ENCODE data around the gene FBXL16.
A peak's percentile ranks its signal among the peaks of the same experiment; 100 is the strongest.

The FBXL16 gene

GRCh38 chr16:682493-683395 is 22.9 kb downstream of the FBXL16 start (continued):
- TF ChIP-seq ZNF768 (tag by site-specific recombination; IDR thresholded peaks at IDR 0.05): 0 out of 2 replicates have a peak, but pooled peaks have one; percentile 2
- peak; percentile 62; the same call in 1 of the 2 replicates for TF ChIP-seq ZNF391 (tag by site-specific recombination; IDR thresholded peaks at IDR 0.05; ENCODE audit: borderline replicate concordance, low read depth)
- TF ChIP-seq, protein P1, sequence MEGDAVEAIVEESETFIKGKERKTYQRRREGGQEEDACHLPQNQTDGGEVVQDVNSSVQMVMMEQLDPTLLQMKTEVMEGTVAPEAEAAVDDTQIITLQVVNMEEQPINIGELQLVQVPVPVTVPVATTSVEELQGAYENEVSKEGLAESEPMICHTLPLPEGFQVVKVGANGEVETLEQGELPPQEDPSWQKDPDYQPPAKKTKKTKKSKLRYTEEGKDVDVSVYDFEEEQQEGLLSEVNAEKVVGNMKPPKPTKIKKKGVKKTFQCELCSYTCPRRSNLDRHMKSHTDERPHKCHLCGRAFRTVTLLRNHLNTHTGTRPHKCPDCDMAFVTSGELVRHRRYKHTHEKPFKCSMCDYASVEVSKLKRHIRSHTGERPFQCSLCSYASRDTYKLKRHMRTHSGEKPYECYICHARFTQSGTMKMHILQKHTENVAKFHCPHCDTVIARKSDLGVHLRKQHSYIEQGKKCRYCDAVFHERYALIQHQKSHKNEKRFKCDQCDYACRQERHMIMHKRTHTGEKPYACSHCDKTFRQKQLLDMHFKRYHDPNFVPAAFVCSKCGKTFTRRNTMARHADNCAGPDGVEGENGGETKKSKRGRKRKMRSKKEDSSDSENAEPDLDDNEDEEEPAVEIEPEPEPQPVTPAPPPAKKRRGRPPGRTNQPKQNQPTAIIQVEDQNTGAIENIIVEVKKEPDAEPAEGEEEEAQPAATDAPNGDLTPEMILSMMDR (tag by site-specific recombination; IDR thresholded peaks at IDR 0.05): peak; percentile 69
- 0 out of 2 replicates have a peak, but pooled peaks have one; percentile 6 for TF ChIP-seq KLF9 (tag by site-specific recombination; IDR thresholded peaks at IDR 0.05; ENCODE audit: low read depth)
- peak; percentile 85; the same call in 1 of the 2 replicates for TF ChIP-seq BCL11B (tag by site-specific recombination; IDR thresholded peaks at IDR 0.05; ENCODE audit: low read depth)
- TF ChIP-seq ZNF350 (tag by site-specific recombination; IDR thresholded peaks at IDR 0.05): no peak
- peak; percentile 31; the same call in 1 of the 2 replicates for TF ChIP-seq KLF8 (tag by site-specific recombination; IDR thresholded peaks at IDR 0.05)
- TF ChIP-seq, protein P2, sequence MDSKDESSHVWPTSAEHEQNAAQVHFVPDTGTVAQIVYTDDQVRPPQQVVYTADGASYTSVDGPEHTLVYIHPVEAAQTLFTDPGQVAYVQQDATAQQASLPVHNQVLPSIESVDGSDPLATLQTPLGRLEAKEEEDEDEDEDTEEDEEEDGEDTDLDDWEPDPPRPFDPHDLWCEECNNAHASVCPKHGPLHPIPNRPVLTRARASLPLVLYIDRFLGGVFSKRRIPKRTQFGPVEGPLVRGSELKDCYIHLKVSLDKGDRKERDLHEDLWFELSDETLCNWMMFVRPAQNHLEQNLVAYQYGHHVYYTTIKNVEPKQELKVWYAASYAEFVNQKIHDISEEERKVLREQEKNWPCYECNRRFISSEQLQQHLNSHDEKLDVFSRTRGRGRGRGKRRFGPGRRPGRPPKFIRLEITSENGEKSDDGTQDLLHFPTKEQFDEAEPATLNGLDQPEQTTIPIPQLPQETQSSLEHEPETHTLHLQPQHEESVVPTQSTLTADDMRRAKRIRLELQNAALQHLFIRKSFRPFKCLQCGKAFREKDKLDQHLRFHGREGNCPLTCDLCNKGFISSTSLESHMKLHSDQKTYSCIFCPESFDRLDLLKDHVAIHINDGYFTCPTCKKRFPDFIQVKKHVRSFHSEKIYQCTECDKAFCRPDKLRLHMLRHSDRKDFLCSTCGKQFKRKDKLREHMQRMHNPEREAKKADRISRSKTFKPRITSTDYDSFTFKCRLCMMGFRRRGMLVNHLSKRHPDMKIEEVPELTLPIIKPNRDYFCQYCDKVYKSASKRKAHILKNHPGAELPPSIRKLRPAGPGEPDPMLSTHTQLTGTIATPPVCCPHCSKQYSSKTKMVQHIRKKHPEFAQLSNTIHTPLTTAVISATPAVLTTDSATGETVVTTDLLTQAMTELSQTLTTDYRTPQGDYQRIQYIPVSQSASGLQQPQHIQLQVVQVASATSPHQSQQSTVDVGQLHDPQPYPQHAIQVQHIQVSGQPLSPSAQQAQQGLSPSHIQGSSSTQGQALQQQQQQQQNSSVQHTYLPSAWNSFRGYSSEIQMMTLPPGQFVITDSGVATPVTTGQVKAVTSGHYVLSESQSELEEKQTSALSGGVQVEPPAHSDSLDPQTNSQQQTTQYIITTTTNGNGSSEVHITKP (tag by site-specific recombination; IDR thresholded peaks at IDR 0.05): peak; percentile 91
- TF ChIP-seq ZEB2 (tag by site-specific recombination; IDR thresholded peaks at IDR 0.05): peak; percentile 66; the same call in 1 of the 2 replicates
- TF ChIP-seq PRDM2 (tag by site-specific recombination; IDR thresholded peaks at IDR 0.05; ENCODE audit: borderline replicate concordance): peak; percentile 43; the same call in 1 of the 2 replicates
- TF ChIP-seq OVOL3 (tag by site-specific recombination; IDR thresholded peaks at IDR 0.05): peak; percentile 62; the same call in 1 of the 2 replicates
- no peak for TF ChIP-seq ZNF132 (tag by site-specific recombination; IDR thresholded peaks at IDR 0.05; ENCODE audit: borderline replicate concordance)
- TF ChIP-seq ZNF558 (tag by site-specific recombination; IDR thresholded peaks at IDR 0.05): no peak
- no peak; the same call in 1 of the 2 replicates for TF ChIP-seq ZNF501 (tag by site-specific recombination; IDR thresholded peaks at IDR 0.05)
- no peak for TF ChIP-seq WT1 (tag by site-specific recombination; IDR thresholded peaks at IDR 0.05)
- TF ChIP-seq ZNF473 (tag by site-specific recombination; IDR thresholded peaks at IDR 0.05): no peak
- TF ChIP-seq ZNF561 (tag by site-specific recombination; IDR thresholded peaks at IDR 0.05; ENCODE audit: borderline replicate concordance): peak; percentile 20; the same call in 1 of the 2 replicates
- no peak for TF ChIP-seq ZNF529 (tag by site-specific recombination; IDR thresholded peaks at IDR 0.05; ENCODE audit: insufficient replicate concordance)
- TF ChIP-seq ZNF621 (tag by site-specific recombination; IDR thresholded peaks at IDR 0.05): no peak
- peak; percentile 38 for TF ChIP-seq ZBTB17 (tag by site-specific recombination; IDR thresholded peaks at IDR 0.05)
- peak; percentile 96 for TF ChIP-seq HIC1 (tag by site-specific recombination; IDR thresholded peaks at IDR 0.05)
- TF ChIP-seq ZNF266 (tag by site-specific recombination; IDR thresholded peaks at IDR 0.05; ENCODE audit: low read depth): no peak

Measured in HEK293 (cell line).